ENCODE measurements around the gene SCUBE2. TPM values are rescaled to one million over a fixed set of nuclear protein-coding genes. Genes with fewer than 3 reads are reported as not detected.

The SCUBE2 gene
- total RNA-seq, 3 donors from 2014 or later, result 8.7 to 18.7 (median 15.9) TPM

DNA sequence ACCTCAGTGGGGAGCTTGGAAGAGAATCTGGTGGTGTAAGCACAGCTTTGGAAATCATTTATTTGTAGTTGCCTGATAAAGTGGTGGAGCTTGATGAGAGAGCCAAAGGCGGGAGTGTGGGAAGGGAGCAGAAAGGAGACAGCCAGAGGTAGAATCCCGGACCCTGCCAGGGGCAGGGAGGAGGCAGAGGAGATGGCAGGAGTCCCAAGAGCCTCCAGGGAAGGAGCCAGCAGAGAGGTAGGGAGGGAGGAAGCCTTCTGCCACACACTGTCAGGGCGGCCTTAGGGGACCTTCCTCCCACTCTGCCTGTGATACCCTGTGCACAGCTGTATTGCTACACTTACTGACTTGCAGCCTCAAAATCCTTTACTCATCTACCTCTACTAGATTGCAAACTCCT is 15.4 kb downstream of the SCUBE2 start:
- no peaks in the 10 kb centered on the region for H3K36me3 ChIP-seq (ENCODE audit: low read depth)
- TF ChIP-seq, protein P1, sequence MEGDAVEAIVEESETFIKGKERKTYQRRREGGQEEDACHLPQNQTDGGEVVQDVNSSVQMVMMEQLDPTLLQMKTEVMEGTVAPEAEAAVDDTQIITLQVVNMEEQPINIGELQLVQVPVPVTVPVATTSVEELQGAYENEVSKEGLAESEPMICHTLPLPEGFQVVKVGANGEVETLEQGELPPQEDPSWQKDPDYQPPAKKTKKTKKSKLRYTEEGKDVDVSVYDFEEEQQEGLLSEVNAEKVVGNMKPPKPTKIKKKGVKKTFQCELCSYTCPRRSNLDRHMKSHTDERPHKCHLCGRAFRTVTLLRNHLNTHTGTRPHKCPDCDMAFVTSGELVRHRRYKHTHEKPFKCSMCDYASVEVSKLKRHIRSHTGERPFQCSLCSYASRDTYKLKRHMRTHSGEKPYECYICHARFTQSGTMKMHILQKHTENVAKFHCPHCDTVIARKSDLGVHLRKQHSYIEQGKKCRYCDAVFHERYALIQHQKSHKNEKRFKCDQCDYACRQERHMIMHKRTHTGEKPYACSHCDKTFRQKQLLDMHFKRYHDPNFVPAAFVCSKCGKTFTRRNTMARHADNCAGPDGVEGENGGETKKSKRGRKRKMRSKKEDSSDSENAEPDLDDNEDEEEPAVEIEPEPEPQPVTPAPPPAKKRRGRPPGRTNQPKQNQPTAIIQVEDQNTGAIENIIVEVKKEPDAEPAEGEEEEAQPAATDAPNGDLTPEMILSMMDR (IDR thresholded peaks at IDR 0.05), result no peak
- no peaks in the 10 kb centered on the region for H3K4me1 ChIP-seq (ENCODE audit: low read depth)
- no peak overlapping the region for H3K4me3 ChIP-seq
- intact Hi-C loops (cut with DNase I, micrococcal nuclease), result no loop called here
- H3K9me3 ChIP-seq, result no peaks in the 10 kb centered on the region
- ATAC-seq, result no peak
- no peak for DNase-seq

DNA sequence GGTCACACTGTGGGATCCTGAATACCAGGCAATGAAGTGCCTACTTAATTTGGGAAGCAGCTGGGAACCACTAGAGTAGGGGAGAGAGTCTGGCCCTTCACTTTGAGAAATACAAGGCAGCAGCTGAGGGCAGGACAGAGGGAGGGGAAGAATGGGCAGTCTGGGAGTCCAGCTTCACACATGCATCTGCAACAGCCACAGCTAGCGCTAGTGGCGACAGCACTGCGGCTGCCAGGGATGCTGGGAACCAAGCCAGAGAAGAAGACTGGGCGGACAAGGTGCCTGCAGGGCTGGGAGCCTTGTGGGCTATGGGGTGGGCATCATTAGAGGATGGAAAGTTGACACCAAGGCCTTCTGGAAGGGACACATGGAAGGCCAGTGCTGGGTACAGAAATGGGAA is 15.8 kb downstream of the SCUBE2 start:
- DNase-seq (no peak), ATAC-seq (no peak)
- H3K9me3 ChIP-seq, result no peaks in the 10 kb centered on the region
- H3K4me3 ChIP-seq, result no peak overlapping the region
- no peaks in the 10 kb centered on the region for H3K36me3 ChIP-seq (ENCODE audit: low read depth)
- intact Hi-C loops (cut with DNase I, micrococcal nuclease), result no loop called here
- TF ChIP-seq, protein P1 (IDR thresholded peaks at IDR 0.05), result no peak
- no peaks in the 10 kb centered on the region for H3K4me1 ChIP-seq (ENCODE audit: low read depth)

- no peaks in the 10 kb centered on the region for H3K9me3 ChIP-seq
- ATAC-seq, result no peak
- H3K4me1 ChIP-seq (ENCODE audit: low read depth), result no peaks in the 10 kb centered on the region
These were observed 16.9 kb downstream of the SCUBE2 start for GRCh38 chr11:9074338-9075029.

GRCh38 chr11:9073466-9074225 is 17.8 kb downstream of the SCUBE2 start:
- Histone ChIP-seq H3K36me3 (ENCODE audit: low read depth) (no peaks in the 10 kb centered on the region), H3K4me3 (no peak overlapping the region), H3K4me1 (ENCODE audit: low read depth) (no peaks in the 10 kb centered on the region), H3K9me3 (no peaks in the 10 kb centered on the region)
- intact Hi-C loops (cut with DNase I, micrococcal nuclease), result no loop called here
- ATAC-seq, result no peak
- TF ChIP-seq, protein P1 (IDR thresholded peaks at IDR 0.05), result no peak
- DNase-seq, result no peak

More at GRCh38 chr11:9074338-9075029, 16.9 kb downstream of the SCUBE2 start:
- no peak overlapping the region for H3K4me3 ChIP-seq
- DNase-seq, result no peak
- intact Hi-C loops (cut with DNase I, micrococcal nuclease), result no loop called here
- TF ChIP-seq, protein P1 (IDR thresholded peaks at IDR 0.05), result no peak
- no peaks in the 10 kb centered on the region for H3K36me3 ChIP-seq (ENCODE audit: low read depth)

GRCh38 chr11:9072626-9073176 is 18.7 kb downstream of the SCUBE2 start:
- H3K9me3 ChIP-seq, result no peaks in the 10 kb centered on the region
- H3K4me1 ChIP-seq (ENCODE audit: low read depth), result no peaks in the 10 kb centered on the region
- H3K4me3 ChIP-seq, result no peak overlapping the region
- no peak for ATAC-seq
- TF ChIP-seq, protein P1 (IDR thresholded peaks at IDR 0.05), result no peak
- DNase-seq, result no peak
- intact Hi-C loops (cut with DNase I, micrococcal nuclease), result no loop called here
- no peaks in the 10 kb centered on the region for H3K36me3 ChIP-seq (ENCODE audit: low read depth)

All from mucosa of descending colon (tissue), 3 donors.